HG03469 (cell line): Measurements from ENCODE around the gene SLF2.

Experiments used
- ATAC-seq: cut with Tn5 transposase; IDR thresholded peaks from one replicate; pipeline ENCODE4 v1.9.1; 2021; ENCODE audit warnings: mild to moderate bottlenecking, moderate library complexity, moderate number of reproducible peaks; ENCODE audit not compliant: unreplicated experiment

SLF2 gene

DNA sequence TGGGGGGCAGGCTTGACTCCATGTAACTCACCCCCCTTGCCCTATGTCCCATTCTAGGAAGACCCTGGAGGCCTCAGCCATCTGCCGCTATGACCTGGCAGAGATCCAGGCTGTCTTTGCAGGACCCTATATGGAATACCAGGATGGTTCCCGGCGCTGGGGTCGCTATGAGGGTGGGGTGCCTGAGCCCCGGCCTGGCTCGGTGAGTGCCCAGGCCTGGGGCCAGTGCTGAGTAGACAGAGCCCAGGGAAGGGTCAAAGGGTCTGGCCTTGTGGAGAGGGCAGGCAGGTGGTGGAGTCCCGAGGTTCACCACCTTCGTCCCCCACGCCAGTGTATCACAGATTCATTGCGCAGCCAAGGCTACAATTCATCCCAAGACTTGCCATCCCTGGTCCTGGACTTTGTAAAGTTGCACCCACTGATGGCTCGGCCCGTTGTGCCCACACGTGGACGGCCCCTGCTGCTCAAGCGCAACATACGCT lies 67.1 kb downstream of the SLF2 start:
- ATAC-seq: no peak

DNA sequence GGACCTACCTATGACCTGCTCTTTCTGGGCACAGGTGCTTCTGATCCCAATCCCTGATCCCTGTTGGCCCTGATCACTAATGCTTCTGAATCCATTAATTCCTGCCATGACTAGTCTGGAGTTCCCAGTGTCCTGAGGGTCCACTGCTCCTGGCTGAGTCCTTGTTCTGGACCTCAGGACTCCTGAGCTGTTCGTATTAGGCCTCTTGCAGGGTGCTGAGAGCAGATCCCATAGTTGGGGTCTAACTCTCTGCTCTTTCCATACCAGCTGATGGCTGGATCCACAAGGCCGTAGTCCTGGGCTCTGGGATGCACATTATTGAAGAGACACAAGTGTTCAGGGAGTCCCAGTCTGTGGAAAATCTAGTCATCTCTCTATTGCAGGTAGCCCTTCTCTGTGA lies 67.5 kb downstream of the SLF2 start:
- no peak for ATAC-seq

DNA sequence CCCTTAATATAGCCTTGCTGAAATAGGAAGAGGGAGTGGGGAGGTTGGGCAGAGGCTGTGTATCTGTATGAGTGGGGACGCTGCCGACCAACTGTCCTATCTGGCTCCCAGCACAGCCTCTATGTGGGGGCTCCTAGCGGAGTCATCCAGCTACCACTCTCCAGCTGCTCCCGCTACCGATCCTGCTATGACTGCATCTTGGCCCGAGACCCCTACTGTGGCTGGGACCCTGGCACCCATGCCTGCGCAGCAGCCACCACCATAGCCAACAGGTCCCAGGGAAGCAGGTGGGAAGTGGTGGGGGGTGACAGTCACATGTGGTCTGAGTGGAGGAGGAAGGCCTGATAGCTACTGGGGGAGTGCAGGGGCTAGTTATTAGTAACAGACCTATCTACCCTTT lies 67.9 kb downstream of the SLF2 start:
- no peak for ATAC-seq

DNA sequence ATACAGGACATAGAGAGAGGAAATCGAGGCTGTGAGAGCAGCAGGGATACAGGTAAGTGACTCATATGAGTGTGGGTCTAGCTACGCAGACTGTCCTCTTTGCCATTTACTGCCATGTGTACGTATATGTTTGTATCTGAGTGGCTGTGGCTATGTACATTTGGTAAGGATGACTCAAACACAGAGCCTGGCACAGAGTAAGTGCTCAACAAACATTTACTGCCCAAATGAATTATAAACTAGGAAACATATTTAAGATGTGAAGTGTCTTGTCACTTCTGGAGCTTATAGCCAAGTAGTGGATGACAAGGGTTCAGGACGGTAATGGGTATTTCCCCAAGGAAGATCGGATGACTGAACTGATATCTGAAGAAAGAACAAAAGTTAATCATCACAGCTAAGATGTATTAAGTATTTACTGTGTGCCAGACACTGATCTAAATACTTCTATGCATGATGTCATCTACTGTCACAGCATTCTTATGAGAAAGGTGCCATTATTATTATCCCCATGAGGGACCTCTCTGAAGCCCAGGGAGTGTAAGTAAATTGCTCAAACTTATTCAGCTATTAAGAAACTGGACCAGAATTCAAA lies 68.5 kb downstream of the SLF2 start:
- no peak for ATAC-seq

DNA sequence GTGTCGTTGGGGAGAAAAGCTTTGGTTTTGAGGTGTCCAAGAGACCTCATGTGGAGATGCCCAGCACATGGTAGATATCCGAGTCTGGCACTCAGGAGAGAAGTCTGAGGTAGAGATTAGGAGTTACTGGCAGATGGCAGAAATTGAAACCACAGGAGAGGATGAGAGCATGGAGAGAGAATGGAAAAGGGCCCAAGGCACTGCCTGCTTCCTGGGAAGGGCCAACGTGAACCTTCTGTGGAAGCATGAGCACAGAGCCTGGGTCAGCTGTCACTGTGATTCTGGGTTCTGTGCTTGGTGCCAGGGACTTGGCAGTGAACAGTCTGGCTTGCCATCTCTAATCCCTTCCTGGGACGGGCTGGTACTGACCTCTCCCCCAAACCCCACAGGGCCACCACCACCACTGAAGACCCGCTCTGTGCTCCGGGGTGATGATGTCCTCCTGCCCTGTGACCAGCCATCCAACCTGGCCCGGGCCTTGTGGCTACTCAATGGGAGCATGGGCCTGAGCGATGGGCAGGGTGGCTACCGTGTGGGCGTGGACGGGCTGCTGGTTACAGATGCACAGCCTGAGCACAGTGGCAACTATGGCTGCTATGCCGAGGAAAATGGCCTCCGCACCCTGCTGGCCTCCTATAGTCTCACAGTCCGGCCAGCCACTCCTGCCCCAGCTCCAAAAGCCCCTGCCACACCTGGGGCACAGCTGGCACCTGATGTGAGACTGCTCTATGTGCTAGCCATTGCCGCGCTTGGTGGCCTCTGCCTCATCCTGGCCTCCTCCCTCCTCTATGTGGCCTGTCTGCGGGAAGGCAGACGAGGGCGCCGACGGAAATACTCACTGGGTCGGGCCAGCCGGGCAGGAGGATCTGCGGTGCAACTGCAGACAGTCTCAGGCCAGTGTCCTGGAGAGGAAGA lies 70.4 kb downstream of the SLF2 start:
- no peak for ATAC-seq

DNA sequence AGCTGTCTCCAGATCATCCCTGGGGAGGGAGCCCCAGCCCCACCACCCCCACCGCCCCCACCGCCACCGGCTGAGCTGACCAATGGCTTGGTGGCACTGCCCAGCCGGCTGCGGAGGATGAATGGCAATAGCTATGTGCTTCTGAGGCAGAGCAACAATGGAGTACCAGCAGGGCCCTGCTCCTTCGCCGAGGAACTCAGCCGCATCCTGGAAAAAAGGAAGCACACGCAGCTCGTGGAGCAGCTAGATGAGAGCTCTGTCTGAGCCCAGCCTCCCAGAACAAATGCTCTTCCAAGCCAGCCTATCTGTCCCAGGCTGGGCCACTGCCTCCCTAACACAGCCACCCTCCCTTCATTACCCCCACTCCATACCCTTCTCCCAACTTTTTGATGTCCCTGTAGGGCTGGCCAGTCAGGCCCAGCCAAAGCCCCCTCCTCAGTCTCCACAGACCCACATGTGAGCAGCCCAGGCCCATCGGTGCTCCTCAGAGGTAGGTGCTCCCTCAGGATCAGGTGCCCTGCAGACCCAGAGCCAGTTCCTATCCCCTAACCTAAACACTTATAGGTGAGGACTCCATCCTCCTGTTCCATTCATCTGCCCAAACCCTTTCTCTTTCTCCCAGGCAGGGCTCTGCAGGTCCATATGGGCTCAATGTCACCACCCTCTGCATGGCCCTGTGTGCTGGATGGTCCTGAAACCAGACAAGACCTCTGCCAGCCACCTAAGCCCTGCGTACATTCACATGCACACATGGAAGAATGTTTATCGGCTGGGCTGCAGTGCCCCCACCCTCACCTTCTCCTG lies 71.3 kb downstream of the SLF2 start:
- ATAC-seq: no peak

DNA sequence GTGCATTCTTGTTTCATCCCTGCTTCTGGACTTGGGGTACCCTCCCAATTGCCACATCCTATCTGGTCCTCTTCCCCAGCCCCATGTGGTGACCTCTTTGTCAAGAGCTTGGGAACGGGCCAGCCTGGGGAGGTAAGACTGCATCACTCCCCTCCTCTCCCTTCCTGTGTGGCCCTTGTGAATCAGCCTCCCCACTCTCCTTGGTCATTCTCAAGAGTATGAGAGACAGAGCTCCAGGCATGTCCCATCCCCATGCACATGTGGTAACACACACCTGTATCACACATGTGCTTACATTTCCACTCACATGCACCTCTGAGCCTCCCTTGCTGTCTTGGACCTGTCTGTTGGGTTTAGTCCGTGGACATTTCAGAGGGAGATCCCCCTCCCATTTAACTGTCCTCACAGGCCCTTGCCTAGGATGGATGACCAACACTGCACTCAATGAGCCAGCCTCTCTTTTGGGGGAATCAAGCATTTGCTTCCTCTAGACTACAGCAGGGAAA lies 72.0 kb downstream of the SLF2 start:
- no peak for ATAC-seq

DNA sequence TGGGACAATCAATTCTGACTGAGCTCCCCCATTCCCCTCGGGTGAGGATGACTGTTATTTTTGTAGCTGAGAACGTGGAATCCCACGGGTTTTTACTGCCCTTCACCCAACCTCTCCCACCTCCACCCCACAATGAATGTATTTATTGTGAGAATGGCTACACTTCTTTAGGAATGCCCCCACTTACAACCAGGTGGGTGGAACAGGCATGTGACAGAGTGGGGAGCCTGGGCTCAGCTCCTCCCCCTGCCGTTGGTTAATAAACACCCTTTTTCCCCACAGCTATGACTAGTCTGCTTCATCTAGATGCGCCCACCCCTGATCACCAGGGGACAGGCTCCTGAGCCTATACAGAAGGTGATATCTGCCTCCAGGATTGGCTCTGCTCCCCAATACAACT lies 72.6 kb downstream of the SLF2 start:
- no peak for ATAC-seq

DNA sequence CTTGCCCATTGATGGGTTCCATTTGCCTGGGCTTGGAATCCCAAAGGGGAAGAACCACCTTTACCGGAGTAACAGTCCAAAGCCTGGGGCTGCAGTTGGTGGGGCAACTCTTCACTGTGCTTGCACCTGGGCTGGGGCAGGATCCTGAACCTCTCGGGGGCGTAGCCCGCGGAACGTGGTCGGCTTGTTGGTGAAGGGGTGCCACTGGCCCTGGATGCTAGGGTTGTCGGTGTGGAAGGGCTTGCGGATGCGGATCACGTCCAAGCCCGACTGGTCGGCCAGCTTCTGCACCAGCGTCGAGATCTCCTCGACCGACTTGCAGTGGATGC lies 73.8 kb downstream of the SLF2 start:
- no peak for ATAC-seq

DNA sequence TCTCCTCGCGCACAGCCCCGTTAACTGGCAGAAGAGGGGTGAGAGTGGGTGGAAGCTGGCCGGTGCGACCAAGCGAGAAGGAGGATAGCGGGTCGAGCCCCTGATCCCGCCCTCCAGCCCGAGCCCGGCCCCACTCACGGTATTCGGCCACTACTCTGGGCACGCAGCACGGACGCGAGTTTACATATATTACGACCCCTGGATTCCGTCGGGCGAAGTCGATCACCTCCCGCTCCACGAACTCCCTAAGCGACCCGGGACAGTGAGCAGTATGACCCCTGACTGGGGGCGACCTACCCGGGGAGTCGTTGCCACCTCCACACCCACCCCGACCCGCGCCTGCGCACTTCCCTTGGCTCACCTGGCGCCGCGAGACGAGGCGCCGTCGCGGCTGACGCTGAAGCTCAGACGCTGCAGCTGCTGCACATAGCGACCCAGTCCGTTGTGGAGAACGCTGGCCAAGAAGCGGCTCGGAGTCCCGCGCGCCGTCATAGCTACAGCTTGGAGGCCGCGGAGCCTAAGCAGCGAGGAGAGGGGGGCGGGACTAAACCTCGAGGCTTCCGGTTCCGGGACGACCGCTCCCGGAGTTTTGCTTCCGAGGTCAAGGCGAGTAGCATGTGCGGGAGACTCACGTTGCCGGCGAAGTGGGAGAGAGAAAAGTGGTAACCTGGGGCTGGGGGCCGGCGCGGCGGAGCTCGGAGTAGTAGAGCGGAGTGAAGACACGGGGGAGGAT lies 74.4 kb downstream of the SLF2 start, which contains the start of the genes MRPL43 and TWNK:
TSS of gene MRPL43 (minus strand) at position 546 of the 733 bp plus-strand sequence. CDS start at position 492, 54 bp downstream.
TSS of gene TWNK (plus strand) at position 592 of the 733 bp plus-strand sequence. CDS start 668 bp downstream, outside the sequence.
- no peak for ATAC-seq

DNA sequence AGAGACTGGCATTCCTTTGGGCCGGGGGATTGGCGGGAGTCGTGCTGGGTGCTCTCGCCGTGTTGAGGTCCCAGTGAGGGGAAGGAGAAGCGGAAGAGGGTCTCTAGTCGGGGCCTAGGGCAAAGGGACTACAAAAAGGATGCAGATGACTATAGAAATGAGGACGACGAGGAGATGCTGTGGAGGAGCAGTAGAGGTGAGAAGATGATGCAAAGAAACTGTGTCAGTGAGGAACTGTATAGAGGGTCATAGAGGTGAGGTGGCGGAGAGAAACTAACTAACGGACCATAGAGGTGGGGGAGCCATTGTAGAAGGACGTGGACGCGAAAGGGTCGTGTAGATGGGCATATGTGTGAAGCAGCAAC lies 74.9 kb downstream of the SLF2 start:
- no peak for ATAC-seq

DNA sequence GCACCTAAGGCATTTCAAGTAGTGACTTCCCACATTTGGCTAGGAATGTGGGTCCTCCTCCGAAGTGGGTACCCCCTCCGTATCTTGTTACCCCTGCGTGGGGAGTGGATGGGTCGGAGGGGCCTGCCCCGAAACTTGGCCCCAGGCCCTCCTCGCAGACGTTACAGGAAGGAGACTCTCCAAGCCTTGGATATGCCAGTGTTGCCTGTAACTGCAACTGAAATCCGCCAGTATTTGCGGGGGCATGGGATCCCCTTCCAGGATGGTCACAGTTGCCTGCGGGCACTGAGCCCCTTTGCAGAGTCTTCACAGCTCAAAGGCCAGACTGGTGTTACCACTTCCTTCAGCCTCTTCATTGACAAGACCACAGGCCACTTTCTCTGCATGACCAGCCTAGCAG lies 75.4 kb downstream of the SLF2 start:
- no peak for ATAC-seq

DNA sequence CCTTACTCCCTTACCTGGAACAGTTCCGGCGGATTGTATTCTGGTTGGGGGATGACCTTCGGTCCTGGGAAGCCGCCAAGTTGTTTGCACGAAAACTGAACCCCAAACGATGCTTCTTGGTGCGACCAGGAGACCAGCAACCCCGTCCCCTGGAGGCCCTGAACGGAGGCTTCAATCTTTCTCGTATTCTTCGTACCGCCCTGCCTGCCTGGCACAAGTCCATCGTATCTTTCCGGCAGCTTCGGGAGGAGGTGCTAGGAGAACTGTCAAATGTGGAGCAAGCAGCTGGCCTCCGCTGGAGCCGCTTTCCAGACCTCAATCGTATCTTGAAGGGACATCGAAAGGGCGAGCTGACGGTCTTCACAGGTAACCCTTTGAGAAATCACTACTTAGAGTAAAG lies 76.3 kb downstream of the SLF2 start:
- ATAC-seq: no peak

DNA sequence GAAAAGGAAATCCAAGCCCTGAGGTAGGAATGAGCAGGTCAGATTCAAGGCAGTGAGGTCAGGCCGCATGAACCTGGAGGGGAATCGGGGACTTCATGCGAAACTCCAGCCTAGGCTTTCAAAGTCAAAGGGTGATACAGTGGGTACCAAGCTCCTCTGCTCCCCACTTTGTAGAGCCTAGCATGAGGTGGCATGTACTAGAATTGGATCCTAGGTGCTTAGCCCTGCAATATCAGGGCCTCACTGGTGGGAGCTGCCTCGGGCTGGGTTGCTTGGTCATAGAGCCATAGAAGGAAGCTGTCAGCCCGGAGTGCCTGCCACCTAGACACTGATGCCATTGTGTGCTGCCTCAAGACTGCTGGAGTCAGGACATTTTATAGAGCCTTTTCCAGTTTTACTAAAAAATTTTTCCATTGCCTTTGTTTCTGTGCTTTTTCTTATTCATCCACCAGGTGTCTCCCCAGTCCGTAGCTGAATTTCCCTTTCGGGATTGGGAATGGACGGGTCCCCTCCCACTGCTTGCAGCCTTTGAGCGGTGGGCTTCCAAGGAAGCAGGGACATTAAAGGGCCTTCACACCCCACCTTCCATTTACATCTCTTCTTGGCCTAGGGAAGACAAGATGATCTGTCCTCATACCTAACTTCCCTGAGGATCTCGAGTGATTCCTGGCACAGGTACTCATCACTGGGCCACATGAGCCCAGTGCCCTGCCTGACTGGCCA lies 81.4 kb downstream of the SLF2 start:
- ATAC-seq: no peak

DNA sequence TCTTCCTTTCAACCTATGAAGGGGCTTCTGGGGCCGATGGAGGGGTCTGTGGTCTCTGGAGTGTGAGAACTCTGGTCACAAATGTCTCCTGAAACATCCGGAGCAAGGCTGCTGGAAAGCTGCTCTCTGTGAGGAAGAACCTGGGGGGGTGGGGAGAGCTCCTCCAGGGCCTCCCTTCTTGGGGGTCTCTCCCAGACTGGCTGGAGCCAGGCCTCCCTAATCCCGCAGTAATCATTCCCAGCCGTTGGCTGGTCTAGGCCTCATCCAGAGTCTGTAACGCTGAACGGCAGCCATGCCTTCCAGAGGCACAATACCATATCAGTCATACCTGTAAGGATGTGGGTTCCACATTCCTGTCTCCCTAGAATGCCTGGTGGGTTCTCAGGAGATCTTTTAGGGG lies 82.4 kb downstream of the SLF2 start:
- ATAC-seq: no peak

DNA sequence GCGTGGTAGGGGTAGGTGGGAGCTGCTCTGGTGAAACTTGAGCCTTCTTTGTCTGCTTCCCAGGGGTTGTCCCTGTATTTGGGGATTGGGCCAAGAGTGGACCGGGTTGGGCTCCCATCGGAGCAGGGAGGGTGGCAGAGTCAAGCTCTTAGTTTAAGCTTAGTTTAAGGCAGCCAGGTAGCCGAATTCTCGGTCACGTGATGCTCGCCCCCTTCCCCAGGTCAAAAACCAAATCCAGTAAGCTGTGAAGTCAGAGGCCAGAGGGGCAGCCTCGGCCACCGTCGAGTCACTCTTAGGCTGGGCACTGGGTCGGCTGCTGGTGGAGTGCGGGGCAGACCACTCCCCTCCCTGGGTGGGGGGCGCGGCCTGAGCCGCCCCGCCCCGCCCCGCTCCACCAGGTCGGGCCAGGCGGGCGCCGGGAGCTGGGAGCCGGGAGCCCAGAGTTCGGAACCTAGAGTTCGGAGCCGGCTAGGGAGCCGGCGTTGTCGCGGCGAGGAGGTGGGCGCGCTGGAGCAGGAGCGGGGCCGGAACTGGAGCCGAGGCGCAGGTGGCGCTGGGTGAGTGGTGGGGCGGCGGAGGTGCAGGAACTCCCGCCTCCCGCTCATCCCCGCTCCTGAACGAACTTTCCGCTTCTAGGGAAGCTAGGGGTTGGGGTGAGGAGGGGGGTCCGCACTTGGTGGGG lies 84.1 kb downstream of the SLF2 start:
- ATAC-seq: no peak

DNA sequence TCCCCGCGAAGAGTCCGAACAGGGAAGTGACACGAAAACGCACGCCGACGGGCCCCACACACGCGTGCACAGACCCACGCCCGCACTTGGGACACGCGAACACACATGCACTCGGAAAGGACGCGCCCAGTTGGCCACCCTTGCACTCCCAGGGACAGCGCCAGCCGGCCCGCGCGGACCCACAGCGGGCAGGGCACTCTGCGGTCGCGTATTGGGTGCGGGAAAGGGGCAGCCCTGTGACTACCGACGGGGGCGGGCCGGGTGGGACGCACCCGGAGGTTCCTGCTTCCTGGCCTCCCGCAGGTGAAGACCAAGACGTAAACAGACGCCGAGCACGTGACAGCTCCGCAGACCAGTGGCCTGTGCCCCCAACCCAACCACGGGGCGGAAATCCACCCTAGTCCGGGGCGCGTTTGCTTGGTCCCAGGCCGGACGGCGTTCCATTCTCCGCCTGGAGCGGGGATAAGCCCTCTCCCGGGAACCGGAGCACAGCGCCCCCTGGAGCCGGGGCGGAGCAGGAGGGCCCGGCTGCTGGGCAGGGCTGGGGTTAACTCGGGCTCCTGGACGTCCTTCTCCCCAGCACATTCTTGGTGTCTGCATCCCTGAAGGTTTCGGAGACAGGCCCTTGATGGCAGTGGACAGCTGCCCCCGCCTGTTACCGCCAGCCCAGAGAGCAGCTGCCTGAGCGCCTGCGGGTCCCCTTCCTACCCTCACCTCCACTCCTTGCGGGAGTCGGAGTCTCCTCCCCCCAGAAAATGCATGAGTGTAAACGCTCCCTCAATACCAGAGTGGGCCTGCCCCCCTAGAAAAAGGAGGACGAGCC lies 84.8 kb downstream of the SLF2 start:
- ATAC-seq: no peak

DNA sequence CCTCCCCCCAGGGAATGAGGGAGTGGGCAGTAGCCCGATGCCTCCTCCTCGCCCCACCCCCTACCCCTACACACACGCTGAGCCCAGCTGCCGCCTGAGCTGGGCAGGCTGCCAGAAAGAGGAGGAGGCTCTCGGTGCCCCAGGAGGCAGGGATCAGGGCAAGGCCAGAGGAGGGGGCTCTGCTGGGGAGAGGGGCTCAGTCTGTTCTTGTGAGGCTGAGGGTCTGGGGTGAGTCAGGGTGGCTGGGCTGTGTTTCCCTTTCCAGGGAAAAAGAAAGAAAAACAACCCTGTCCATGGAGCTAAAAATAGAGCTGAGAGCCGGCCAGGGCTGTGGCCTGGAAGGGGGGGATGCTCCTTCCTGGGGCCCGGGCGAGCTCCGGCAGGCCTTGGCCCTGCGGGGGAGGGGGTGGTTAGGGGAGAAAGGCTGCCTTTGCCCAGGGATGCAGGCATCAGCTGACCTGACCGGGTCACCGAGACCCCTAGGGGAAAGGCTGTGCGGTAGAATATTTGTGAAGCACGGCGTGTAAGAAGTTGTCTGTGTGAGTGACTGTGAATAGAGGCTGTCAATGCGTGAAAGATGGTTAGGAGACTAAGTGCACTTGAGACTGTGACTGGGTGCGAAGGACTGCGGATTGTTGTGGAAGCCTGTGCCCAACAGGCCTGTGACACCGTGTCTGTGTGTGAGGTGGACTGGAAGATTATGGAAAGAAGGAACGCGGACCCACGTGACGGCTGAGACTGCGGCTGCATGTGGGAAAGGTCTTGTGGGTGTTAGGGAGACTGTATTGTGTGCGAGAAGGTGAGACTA lies 85.6 kb downstream of the SLF2 start:
- ATAC-seq: no peak
